HCT116 (cell line): Measurements from ENCODE around the gene E2F6. TPM values are rescaled to one million over a fixed set of nuclear protein-coding genes. Genes with fewer than 3 reads are reported as not detected.

Experiments
- ATAC-seq: fragments of 200-7000 bp; cut with Tn5 transposase; 2 replicates; pipeline ENCODE4 v1.9.1; 2020; ENCODE audit warnings: mild to moderate bottlenecking, moderate library complexity
- BruUV-seq: library from RNA; stranded (reverse); fragments of 400-500 nt; replicated peaks from 2 replicates; lab custom pipeline; 2021; lab: Mats Ljungman, UMichigan
- CTCF ChIA-PET: fragments of 300-600 bp; sonication (Branson Sonifier 250); formaldehyde crosslinking; loops from one replicate; lab custom pipeline; 2021; ENCODE audit warnings: antibody characterized with exemption; lab: Charles Lee
- POLR2A ChIA-PET: fragments of 300-600, 350-600 bp; sonication (Branson Sonifier 250); formaldehyde crosslinking; loops from one replicate; lab custom pipeline; 2021; ENCODE audit warnings: antibody characterized with exemption; lab: Charles Lee
- RAD21 ChIA-PET, 2 experiments: fragments of 300-600 bp; sonication (Branson Sonifier 250); formaldehyde crosslinking; loops; one replicate each; lab custom pipeline; 2023; ENCODE audit warnings: low total read pairs in 2 of 2; ENCODE audit not compliant: uncharacterized antibody in 2 of 2, unreplicated experiment in 2 of 2, low non-redundant PET in 1 of 2; lab: Charles Lee
- DNase-seq: peaks from one replicate; pipeline ENCODE4 v3.0.0-alpha.2; 2010; ENCODE audit warnings: low read depth, low spot score
- H2AFZ ChIP-seq: fragments of 200-600 bp; shearing (Covaris generic), sonication (generic); 2 replicates; pipeline ENCODE4 v1.6.1; 2017; ENCODE audit warnings: low read depth, mixed run types, mixed read lengths, antibody characterized with exemption, low read length; ENCODE audit not compliant: poor library complexity, severe bottlenecking
- H3K27ac ChIP-seq: 2 replicates; pipeline ENCODE4 v1.5.1; 2012; ENCODE audit warnings: low read depth, low read length
- H3K27me3 ChIP-seq: fragments of 200-600 bp; sonication (generic); 2 replicates; pipeline ENCODE4 v1.6.1; 2016; ENCODE audit warnings: mixed run types, low read length, mixed read lengths; ENCODE audit not compliant: insufficient read depth
- H3K36me3 ChIP-seq, 2 experiments: fragments of 200-500 bp in 1 of 2; fragments of 200-600 bp in 1 of 2; sonication (Bioruptor generic) in 1 of 2; sonication (generic) in 1 of 2; 2 replicates each; pipeline versions ENCODE4 v1.5.1 to v1.6.1; 2014 to 2016; ENCODE audit warnings: low read length in 2 of 2, inconsistent platforms in 1 of 2, mixed read lengths in 1 of 2, mixed run types in 1 of 2; ENCODE audit not compliant: insufficient read depth in 2 of 2, control insufficient read depth in 1 of 2
- H3K4me1 ChIP-seq, 2 experiments: fragments of 200-600 bp in 1 of 2; sonication (generic) in 1 of 2; 2 replicates each; pipeline versions ENCODE4 v1.5.1 to v1.6.1; 2012 to 2017; ENCODE audit warnings: low read length in 2 of 2, inconsistent platforms in 1 of 2, mild to moderate bottlenecking in 1 of 2, mixed read lengths in 1 of 2, mixed run types in 1 of 2, moderate library complexity in 1 of 2; ENCODE audit not compliant: insufficient read depth in 2 of 2, control insufficient read depth in 1 of 2
- H3K4me2 ChIP-seq: fragments of 200-600 bp; sonication (generic); 2 replicates; pipeline ENCODE4 v1.6.1; 2017; ENCODE audit warnings: mixed run types, low read length, mixed read lengths
- H3K4me3 ChIP-seq, 2 experiments: fragments of 200-600 bp in 1 of 2; sonication (generic) in 1 of 2; replicated peaks in 1 of 2; 2 replicates each; pipeline ENCODE4 v1.5.1; 2011 to 2016; ENCODE audit warnings: low read length in 2 of 2, control low read depth in 1 of 2, low read depth in 1 of 2, mild to moderate bottlenecking in 1 of 2, mixed read lengths in 1 of 2, mixed run types in 1 of 2
- H3K79me2 ChIP-seq: fragments of 200-600 bp; sonication (generic); 2 replicates; pipeline ENCODE4 v1.6.1; 2017; ENCODE audit warnings: mild to moderate bottlenecking, mixed run types, low read length, moderate library complexity, mixed read lengths; ENCODE audit not compliant: insufficient read depth
- H3K9ac ChIP-seq: fragments of 200-600 bp; sonication (generic); 2 replicates; pipeline ENCODE4 v1.6.1; 2016; ENCODE audit warnings: low read length, mixed read lengths
- H3K9me2 ChIP-seq: fragments of 200-600 bp; sonication (generic), shearing (Covaris generic); 2 replicates; pipeline ENCODE4 v1.6.1; 2017; ENCODE audit warnings: mixed run types, mild to moderate bottlenecking, moderate library complexity; ENCODE audit not compliant: insufficient read depth
- H3K9me3 ChIP-seq, 2 experiments: fragments of 200-500 bp in 1 of 2; fragments of 200-600 bp in 1 of 2; sonication (Bioruptor generic) in 1 of 2; sonication (generic) in 1 of 2; 2 replicates each; pipeline ENCODE4 v1.6.1; 2014 to 2017; ENCODE audit warnings: low read length in 2 of 2, mixed read lengths in 2 of 2, inconsistent platforms in 1 of 2, low read depth in 1 of 2, mild to moderate bottlenecking in 1 of 2, mixed run types in 1 of 2, moderate library complexity in 1 of 2; ENCODE audit not compliant: control insufficient read depth in 1 of 2, insufficient read depth in 1 of 2
- H4K20me1 ChIP-seq: fragments of 200-600 bp; sonication (generic), shearing (Covaris generic); 2 replicates; pipeline ENCODE4 v1.6.1; 2017; ENCODE audit warnings: mixed run types, mild to moderate bottlenecking, moderate library complexity; ENCODE audit not compliant: insufficient read depth
- ATF3 ChIP-seq: IDR thresholded peaks from 2 replicates; pipeline ENCODE4 v1.6.1; 2012
- CEBPB ChIP-seq: IDR thresholded peaks from 2 replicates; pipeline ENCODE4 v1.6.1; 2012; ENCODE audit warnings: low read depth
- CTCF ChIP-seq, 3 experiments: fragments of 200-600 bp in 1 of 3; sonication (generic) in 1 of 3; IDR thresholded peaks in 2 of 3; conservative IDR thresholded peaks in 1 of 3; 2 replicates each; pipeline ENCODE4 v1.5.1; 2012 to 2017; ENCODE audit warnings: low read depth in 2 of 3, low read length in 2 of 3, antibody characterized with exemption in 1 of 3, borderline replicate concordance in 1 of 3, control low read depth in 1 of 3, mild to moderate bottlenecking in 1 of 3, mixed read lengths in 1 of 3, mixed run types in 1 of 3, moderate library complexity in 1 of 3; ENCODE audit not compliant: insufficient read depth in 1 of 3
- EGR1 ChIP-seq: IDR thresholded peaks from 2 replicates; pipeline ENCODE4 v1.6.1; 2012; ENCODE audit warnings: low read depth
- ELF1 ChIP-seq: IDR thresholded peaks from 2 replicates; pipeline ENCODE4 v1.6.1; 2012; ENCODE audit warnings: low read depth, borderline replicate concordance
- EZH2 ChIP-seq: fragments of 200-600 bp; sonication (generic); IDR thresholded peaks from 2 replicates; pipeline ENCODE4 v1.6.1; 2017; ENCODE audit warnings: antibody characterized with exemption, mixed run types
- JUND ChIP-seq: IDR thresholded peaks from 2 replicates; pipeline ENCODE4 v1.6.1; 2012
- POLR2A ChIP-seq: IDR thresholded peaks from 2 replicates; pipeline ENCODE4 v1.7.0; 2011; ENCODE audit warnings: borderline replicate concordance; ENCODE audit not compliant: insufficient read depth, insufficient read length; ENCODE audit errors: extremely low read depth
- RAD21 ChIP-seq: IDR thresholded peaks from 2 replicates; pipeline ENCODE4 v1.6.1; 2012; ENCODE audit warnings: low read depth, mild to moderate bottlenecking
- SP1 ChIP-seq: IDR thresholded peaks from 2 replicates; pipeline ENCODE4 v1.6.1; 2012; ENCODE audit warnings: low read depth
- TCF7L2 ChIP-seq: IDR thresholded peaks from 2 replicates; pipeline ENCODE4 v1.7.0; 2011; ENCODE audit warnings: borderline replicate concordance, inconsistent platforms; ENCODE audit not compliant: insufficient read depth, insufficient read length; ENCODE audit errors: extremely low read depth
- YY1 ChIP-seq: IDR thresholded peaks from 2 replicates; pipeline ENCODE4 v1.6.1; 2011; ENCODE audit warnings: low read length, low read depth, moderate library complexity, mild to moderate bottlenecking; ENCODE audit not compliant: insufficient replicate concordance; ENCODE audit errors: extremely low read depth
- ZBTB33 ChIP-seq: IDR thresholded peaks from 2 replicates; pipeline ENCODE4 v1.6.1; 2011; ENCODE audit warnings: mild to moderate bottlenecking, low read length, moderate library complexity; ENCODE audit not compliant: insufficient replicate concordance; ENCODE audit errors: extremely low read depth
- ZFX ChIP-seq: fragments of 450-650 bp; IDR thresholded peaks from 2 replicates; pipeline ENCODE4 v1.6.1; 2017
- intact Hi-C: fragments of 100-400 bp; cut with micrococcal nuclease; formaldehyde crosslinking; loops from 2 replicates; pipeline ENCODE4 v1.10.0; 2022
- total RNA-seq: library from RNA; stranded (reverse); gene quantifications from one replicate; pipeline ENCODE4 v1.2.1, GENCODE V29; 2021; ENCODE audit not compliant: unreplicated experiment

The E2F6 gene
- total RNA-seq, 1 experiment from 2014 or later, result 22.8 TPM

GRCh38 chr2:11420671-11421070 lies 45.3 kb downstream of the E2F6 start:
- no peaks in the 10 kb centered on the region for H3K9me2 ChIP-seq
- H3K27me3 ChIP-seq, result no peaks in the 10 kb centered on the region
- intact Hi-C loops, result no loop called here
- ChIA-PET CTCF (no interaction called here), RAD21 (no interaction called here), POLR2A (no interaction called here)
- no peak overlapping the region for H3K4me3 ChIP-seq
- no peaks in the 10 kb centered on the region for H3K36me3 ChIP-seq
- TF ChIP-seq ELF1 (no peak), ZFX (no peak), CTCF (IDR thresholded peaks at IDR 0.05 in 2 of 3, conservative IDR thresholded peaks at IDR 0.05 in 1 of 3; ENCODE audit: borderline replicate concordance in 1 of 3, insufficient read depth in 1 of 3, low read depth in 2 of 3, low read length in 2 of 3) (no peak), YY1 (no peak), TCF7L2 (no peak)
- no peaks in the 10 kb centered on the region for H4K20me1 ChIP-seq
- H3K4me1 ChIP-seq, result no peaks in the 10 kb centered on the region
- H3K4me2 ChIP-seq, result no peak overlapping the region
- H3K79me2 ChIP-seq, result no peaks in the 10 kb centered on the region
- no peak for ATAC-seq
- no peak overlapping the region for H3K9ac ChIP-seq
- BruUV-seq, result no TSS peak
- H3K27ac ChIP-seq, result no peak overlapping the region
- no peak overlapping the region for H2AFZ ChIP-seq
- H3K9me3 ChIP-seq, result peaks cover 0 to 6% of the 10 kb centered on the region in 2 experiments; a peak in 1 of 4 replicates
- DNase-seq, result no peak

- ATAC-seq (no peak), DNase-seq (no peak)
- no peaks in the 10 kb centered on the region for H3K9me2 ChIP-seq
- no TSS peak for BruUV-seq
- no peak overlapping the region for H3K9ac ChIP-seq
- ChIA-PET CTCF (no interaction called here), POLR2A (no interaction called here), RAD21 (no interaction called here)
- intact Hi-C loops, result no loop called here
- H3K4me2 ChIP-seq, result no peak overlapping the region
- H2AFZ ChIP-seq, result no peak overlapping the region
- H3K9me3 ChIP-seq, result peaks cover 0 to 6% of the 10 kb centered on the region in 2 experiments; a peak in 1 of 4 replicates
- H3K27ac ChIP-seq, result no peak overlapping the region
- no peak overlapping the region for H3K4me3 ChIP-seq
- H4K20me1 ChIP-seq, result no peaks in the 10 kb centered on the region
- no peaks in the 10 kb centered on the region for H3K4me1 ChIP-seq
- H3K79me2 ChIP-seq, result no peaks in the 10 kb centered on the region
- no peaks in the 10 kb centered on the region for H3K27me3 ChIP-seq
- no peaks in the 10 kb centered on the region for H3K36me3 ChIP-seq
- TF ChIP-seq ATF3, result no peak
- no peak for TF ChIP-seq ZFX
- TF ChIP-seq JUND, result no peak
- TF ChIP-seq RAD21, result no peak
- TF ChIP-seq EZH2, result no peak
- no peak for TF ChIP-seq CTCF (IDR thresholded peaks at IDR 0.05 in 2 of 3, conservative IDR thresholded peaks at IDR 0.05 in 1 of 3; ENCODE audit: borderline replicate concordance in 1 of 3, insufficient read depth in 1 of 3, low read depth in 2 of 3, low read length in 2 of 3)
- TF ChIP-seq CEBPB, result no peak
- TF ChIP-seq POLR2A, result no peak
- TF ChIP-seq ZBTB33, result no peak
- no peak for TF ChIP-seq SP1
- no peak for TF ChIP-seq EGR1
Measured at GRCh38 chr2:11420190-11420589, 45.8 kb downstream of the E2F6 start.
